HTERT RPE-1 (cell line): ENCODE data around the gene NEK10.
"Not testable (repeated sequence)": the region's sequence is repeated elsewhere in the genome, so short reads cannot be mapped to it uniquely, and the experiment has no call there.

Experiments used
- in situ Hi-C: fragments of 300-500 bp; cut with MboI; formaldehyde crosslinking; loops from 4 replicates; pipeline ENCODE4 v1.14.3; 2020; ENCODE audit warnings: low sequenced_read_pairs

The NEK10 gene

GRCh38 chr3:27353221-27353620, 16.0 kb downstream of the NEK10 start:
- in situ Hi-C loops, result no loop called here

GRCh38 chr3:27352047-27352446, 17.1 kb downstream of the NEK10 start:
- in situ Hi-C loops, result no loop called here

- in situ Hi-C loops, result no loop called here
Measured at GRCh38 chr3:27349832-27350231, 19.4 kb downstream of the NEK10 start.

GRCh38 chr3:27345959-27346865, 23.0 kb downstream of the NEK10 start:
- in situ Hi-C loops, result no loop called here

DNA sequence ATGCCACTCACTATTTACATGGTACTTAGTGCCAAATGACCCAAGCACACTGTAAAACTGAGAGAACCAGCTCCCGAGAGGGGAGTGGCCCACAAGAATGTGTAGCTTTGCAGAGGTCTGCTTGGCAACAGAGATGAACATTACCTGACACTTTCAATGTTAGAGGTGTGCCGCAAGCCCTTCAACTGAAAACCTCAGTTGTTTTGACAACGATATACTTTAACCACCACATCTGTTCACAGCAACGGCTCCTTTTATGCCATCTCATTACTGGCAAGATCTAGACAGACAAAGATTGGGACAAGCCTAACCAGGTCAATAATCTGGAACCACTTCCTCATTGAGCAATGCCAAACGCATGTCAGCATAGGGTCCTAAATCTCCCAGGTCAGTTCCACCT, 23.7 kb downstream of the NEK10 start:
- in situ Hi-C loops, result no loop called here

DNA sequence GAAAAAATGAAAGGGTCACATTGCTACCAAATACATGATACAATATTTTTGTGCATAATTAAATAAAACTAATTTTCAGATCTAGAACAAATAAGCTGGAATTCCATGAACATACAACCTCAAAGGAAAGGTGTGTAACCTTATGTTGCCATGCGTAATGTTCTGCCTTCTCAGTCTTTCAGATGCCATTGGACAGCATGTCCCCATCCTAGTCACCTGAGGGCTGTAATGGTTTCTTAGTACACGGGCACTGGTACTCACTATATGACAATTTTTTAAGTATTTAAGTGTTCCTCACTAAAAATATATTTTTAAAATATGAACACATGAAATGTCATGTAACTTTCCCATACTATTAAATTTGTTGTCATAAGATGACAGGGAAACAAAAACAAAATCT, 24.1 kb downstream of the NEK10 start:
- in situ Hi-C loops, result no loop called here

- in situ Hi-C loops, result no loop called here
Measured at GRCh38 chr3:27344192-27344591, 25.0 kb downstream of the NEK10 start.

- in situ Hi-C loops, result no loop called here
Measured at GRCh38 chr3:27342267-27342666, 26.9 kb downstream of the NEK10 start.

DNA sequence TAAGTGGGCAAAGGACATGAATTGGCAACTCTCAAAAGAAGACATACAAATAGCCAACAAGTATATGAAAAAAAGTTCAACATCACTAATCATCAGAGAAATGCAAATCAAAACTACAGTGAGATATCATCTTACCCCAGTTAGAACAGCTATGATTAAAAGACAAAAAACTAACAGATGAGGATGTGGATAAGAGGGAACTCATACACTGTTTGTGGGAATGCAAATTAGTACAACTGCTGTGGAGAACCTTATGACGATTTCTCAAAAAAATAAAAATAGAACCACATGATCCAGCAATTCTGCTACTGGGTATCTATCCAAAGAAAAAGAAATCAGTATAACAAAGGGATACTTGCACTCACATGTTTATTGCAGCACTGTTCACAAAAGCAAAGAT, 28.6 kb downstream of the NEK10 start:
- in situ Hi-C loops, result no loop called here

- in situ Hi-C loops, result no loop called here
Measured at GRCh38 chr3:27335571-27335970, 33.6 kb downstream of the NEK10 start.

GRCh38 chr3:27333843-27334242, 35.3 kb downstream of the NEK10 start:
- in situ Hi-C loops, result no loop called here

DNA sequence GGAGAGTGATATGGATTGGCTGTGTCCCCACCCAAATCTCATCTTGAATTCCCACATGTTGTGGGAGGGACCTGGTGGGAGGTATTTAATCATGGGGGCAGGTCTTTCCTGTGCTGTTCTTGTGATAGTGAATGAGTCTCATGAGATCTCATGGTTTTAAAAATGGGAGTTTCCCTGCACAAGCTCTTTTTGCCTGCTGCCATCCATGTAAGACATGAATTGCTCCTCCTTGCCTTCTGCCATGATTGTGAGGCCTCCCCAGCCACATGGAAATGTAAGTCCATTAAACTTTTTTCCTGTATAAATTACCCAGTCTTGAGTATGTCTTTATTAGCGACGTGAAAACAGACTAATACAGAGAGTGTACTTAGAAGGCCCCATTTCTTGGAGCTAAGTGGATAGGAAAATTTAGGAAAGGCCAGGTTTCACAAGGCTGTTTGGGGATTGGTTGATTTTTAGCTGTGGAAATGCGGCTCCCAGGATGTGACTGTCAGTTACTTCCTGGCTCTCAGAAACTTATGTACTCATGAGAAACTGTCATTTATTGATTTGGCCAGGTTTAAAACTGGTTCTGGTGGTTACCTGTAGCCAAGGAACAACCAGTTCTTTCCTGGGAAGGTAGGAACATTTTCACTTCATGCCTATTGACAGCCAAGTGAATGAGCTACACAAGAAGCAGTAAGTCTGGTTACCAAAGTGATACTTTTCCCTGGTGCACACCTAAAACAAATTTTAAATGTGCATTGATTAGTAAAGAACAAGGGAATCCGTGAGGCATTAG, 40.0 kb downstream of the NEK10 start:
- in situ Hi-C loops, result not testable (repeated sequence)

DNA sequence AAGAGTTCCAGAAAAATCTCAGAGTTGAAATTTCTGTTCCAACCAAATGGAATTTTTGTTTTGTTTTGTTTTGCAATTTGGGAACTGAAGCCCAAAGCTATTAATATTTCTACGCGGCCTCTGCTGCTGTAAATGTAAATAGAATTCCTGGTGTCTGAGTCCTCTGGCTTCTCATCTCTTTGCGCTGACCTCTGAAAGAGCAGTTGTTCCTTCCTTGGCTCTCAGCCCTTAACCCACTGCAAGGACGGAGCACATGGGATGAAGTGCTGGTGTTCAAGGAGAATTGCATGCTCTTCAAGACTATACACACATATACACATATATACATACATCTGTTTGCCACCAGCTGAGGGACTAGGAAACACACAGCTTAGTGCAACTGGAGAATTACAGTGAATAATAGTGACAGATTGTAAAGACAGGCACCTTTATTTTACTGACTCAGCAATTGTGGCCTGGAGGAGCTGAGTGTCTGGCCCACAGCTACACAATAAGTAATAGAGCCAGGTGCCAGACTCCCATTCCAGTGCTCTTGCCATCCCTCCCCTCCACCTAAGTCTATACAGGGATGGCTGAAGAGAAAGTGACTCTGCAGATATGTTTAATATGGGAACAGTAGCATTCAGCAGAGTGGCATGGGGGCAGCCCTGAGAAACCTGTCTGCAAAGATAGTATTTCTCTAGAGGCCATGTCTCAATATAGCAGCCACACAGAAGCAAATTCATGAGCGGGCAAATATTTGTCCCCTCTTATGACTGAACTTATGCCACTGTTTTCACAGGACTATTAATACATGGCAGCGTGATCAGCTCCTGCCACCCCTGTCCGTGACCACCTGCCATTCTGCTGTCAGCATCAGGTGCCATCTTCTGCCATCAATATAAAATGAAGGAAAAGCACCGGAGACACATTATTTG, 42.3 kb downstream of the NEK10 start:
- in situ Hi-C loops, result no loop called here

GRCh38 chr3:27326202-27326601, 43.0 kb downstream of the NEK10 start:
- in situ Hi-C loops, result no loop called here

- in situ Hi-C loops, result no loop called here
Measured at GRCh38 chr3:27325419-27325818, 43.8 kb downstream of the NEK10 start.

DNA sequence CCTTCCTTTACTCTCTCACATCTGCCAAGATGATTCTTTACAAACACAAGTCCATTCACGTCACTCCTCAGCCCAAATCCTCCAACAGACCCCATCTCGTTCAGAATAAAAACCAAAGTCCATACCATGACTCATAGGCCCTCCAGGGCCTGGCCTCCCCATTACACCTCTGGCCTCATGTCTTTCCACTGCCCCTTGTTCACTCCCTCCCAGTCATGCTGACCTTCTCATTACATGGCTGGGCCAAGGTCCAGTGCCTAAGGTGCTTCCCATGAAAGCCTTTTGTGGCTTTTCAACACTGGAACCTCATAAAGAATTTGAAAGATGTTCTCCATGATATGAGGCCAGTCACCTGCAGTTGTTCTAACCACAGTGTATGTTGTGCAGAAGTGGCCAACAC, 44.5 kb downstream of the NEK10 start:
- in situ Hi-C loops, result no loop called here

DNA sequence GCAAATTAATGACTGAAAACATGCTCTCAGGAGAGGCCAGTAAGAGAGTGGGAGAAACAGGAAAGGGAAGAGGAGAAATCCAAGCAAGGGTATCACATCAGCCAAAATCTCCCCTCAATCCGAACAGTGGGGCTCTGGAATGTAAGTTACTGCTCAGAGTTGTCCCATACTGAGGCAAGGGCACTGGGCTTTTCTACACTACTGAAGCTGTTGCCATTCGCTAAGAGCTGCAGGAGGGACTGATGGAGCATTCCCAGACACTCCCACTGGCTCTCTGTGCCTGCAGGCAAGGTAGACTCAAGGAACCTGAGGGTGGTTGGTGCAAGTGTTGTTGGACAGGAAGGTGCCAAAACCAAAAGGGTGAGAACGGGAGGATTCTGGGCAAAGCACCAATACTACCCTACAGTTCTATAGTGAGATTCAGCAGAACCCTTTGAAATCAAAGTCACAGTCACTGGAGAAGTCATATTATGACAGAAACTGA, 46.1 kb downstream of the NEK10 start:
- in situ Hi-C loops, result no loop called here

DNA sequence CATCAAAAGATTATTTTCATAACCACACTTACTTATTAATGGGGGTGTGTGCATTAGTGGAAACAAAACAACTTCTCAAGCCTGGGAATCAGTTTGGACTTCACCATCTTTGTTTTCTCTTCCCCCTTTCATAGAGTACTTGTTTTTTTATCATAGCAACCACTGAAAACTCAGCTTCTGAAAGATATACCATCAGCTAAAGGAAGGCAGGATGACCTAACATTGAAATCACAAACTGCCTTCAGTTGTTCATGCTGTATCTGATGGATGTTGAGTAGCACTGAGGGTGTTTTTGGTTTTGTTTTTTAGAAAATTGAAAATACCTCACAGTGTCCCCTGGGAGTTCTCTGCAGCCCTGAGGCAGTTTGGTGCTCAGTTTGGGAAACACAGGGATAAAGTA, 46.5 kb downstream of the NEK10 start:
- in situ Hi-C loops, result no loop called here

- in situ Hi-C loops, result no loop called here
Measured at GRCh38 chr3:27319847-27320526, 49.2 kb downstream of the NEK10 start.

DNA sequence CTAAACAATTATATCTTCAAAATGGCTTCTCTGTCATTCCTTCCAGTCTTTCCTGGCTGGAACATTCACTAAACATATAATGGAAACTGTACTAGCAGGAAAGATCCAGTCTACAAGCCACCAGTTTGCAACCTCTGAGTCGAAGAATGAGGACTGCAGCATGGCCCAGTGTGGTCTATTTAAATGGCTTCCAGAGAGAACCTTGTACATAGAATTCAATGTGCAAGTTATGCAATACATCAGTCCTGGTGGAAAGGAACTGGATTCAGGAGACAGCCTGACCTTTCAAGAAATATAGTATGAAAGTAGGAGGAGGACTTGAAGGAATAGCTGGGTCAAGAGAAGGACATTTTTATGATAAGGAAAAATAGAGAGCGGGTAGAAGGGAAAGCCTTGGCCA, 49.9 kb downstream of the NEK10 start:
- in situ Hi-C loops, result no loop called here
